ENCODE measurements around the gene EVA1C.

DNA sequence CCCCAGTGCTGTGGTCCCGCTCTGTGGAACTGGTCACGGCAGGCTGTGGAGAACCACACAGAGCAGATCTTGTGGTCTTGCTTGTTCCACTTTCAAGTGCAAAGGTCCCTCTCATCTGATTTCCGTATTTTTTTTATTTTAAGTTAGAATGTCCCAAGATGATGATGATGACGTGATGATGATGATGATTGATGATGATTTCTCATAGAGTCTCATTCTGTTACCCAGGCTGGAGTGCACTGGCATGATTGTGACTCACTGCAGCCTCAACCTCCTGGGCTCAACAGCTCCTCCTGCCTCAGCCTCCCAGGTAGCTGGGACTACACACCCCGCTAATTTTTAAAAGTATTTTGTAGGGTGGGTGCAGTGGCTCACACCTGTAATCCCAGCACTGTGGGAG is 12.2 kb downstream of the EVA1C start:
- TF ChIP-seq POLR2A (IDR thresholded peaks at IDR 0.05) = no peak
- TF ChIP-seq, protein P1, sequence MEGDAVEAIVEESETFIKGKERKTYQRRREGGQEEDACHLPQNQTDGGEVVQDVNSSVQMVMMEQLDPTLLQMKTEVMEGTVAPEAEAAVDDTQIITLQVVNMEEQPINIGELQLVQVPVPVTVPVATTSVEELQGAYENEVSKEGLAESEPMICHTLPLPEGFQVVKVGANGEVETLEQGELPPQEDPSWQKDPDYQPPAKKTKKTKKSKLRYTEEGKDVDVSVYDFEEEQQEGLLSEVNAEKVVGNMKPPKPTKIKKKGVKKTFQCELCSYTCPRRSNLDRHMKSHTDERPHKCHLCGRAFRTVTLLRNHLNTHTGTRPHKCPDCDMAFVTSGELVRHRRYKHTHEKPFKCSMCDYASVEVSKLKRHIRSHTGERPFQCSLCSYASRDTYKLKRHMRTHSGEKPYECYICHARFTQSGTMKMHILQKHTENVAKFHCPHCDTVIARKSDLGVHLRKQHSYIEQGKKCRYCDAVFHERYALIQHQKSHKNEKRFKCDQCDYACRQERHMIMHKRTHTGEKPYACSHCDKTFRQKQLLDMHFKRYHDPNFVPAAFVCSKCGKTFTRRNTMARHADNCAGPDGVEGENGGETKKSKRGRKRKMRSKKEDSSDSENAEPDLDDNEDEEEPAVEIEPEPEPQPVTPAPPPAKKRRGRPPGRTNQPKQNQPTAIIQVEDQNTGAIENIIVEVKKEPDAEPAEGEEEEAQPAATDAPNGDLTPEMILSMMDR (IDR thresholded peaks at IDR 0.05) = no peak

Measured in lower leg skin (tissue), 3 donors.